HCT116 (cell line): ENCODE measurements around the gene CAMSAP1. TPM values are rescaled to one million over a fixed set of nuclear protein-coding genes. Genes with fewer than 3 reads are reported as not detected.

Experiments used
- ATAC-seq: fragments of 200-7000 bp; cut with Tn5 transposase; 2 replicates; pipeline ENCODE4 v1.9.1; 2020; ENCODE audit warnings: mild to moderate bottlenecking, moderate library complexity
- BruUV-seq: library from RNA; stranded (reverse); fragments of 400-500 nt; replicated peaks from 2 replicates; lab custom pipeline; 2021; lab: Mats Ljungman, UMichigan
- CTCF ChIA-PET: fragments of 300-600 bp; sonication (Branson Sonifier 250); formaldehyde crosslinking; loops from one replicate; lab custom pipeline; 2021; ENCODE audit warnings: antibody characterized with exemption; lab: Charles Lee
- POLR2A ChIA-PET: fragments of 300-600, 350-600 bp; sonication (Branson Sonifier 250); formaldehyde crosslinking; loops from one replicate; lab custom pipeline; 2021; ENCODE audit warnings: antibody characterized with exemption; lab: Charles Lee
- RAD21 ChIA-PET, 2 experiments: fragments of 300-600 bp; sonication (Branson Sonifier 250); formaldehyde crosslinking; loops; one replicate each; lab custom pipeline; 2023; ENCODE audit warnings: low total read pairs in 2 of 2; ENCODE audit not compliant: uncharacterized antibody in 2 of 2, unreplicated experiment in 2 of 2, low non-redundant PET in 1 of 2; lab: Charles Lee
- DNase-seq: peaks from one replicate; pipeline ENCODE4 v3.0.0-alpha.2; 2010; ENCODE audit warnings: low read depth, low spot score
- H2AFZ ChIP-seq: fragments of 200-600 bp; shearing (Covaris generic), sonication (generic); 2 replicates; pipeline ENCODE4 v1.6.1; 2017; ENCODE audit warnings: low read depth, mixed run types, mixed read lengths, antibody characterized with exemption, low read length; ENCODE audit not compliant: poor library complexity, severe bottlenecking
- H3K27ac ChIP-seq: 2 replicates; pipeline ENCODE4 v1.5.1; 2012; ENCODE audit warnings: low read depth, low read length
- H3K27me3 ChIP-seq: fragments of 200-600 bp; sonication (generic); 2 replicates; pipeline ENCODE4 v1.6.1; 2016; ENCODE audit warnings: mixed run types, low read length, mixed read lengths; ENCODE audit not compliant: insufficient read depth
- H3K36me3 ChIP-seq, 2 experiments: fragments of 200-500 bp in 1 of 2; fragments of 200-600 bp in 1 of 2; sonication (Bioruptor generic) in 1 of 2; sonication (generic) in 1 of 2; 2 replicates each; pipeline versions ENCODE4 v1.5.1 to v1.6.1; 2014 to 2016; ENCODE audit warnings: low read length in 2 of 2, inconsistent platforms in 1 of 2, mixed read lengths in 1 of 2, mixed run types in 1 of 2; ENCODE audit not compliant: insufficient read depth in 2 of 2, control insufficient read depth in 1 of 2
- H3K4me1 ChIP-seq, 2 experiments: fragments of 200-600 bp in 1 of 2; sonication (generic) in 1 of 2; 2 replicates each; pipeline versions ENCODE4 v1.5.1 to v1.6.1; 2012 to 2017; ENCODE audit warnings: low read length in 2 of 2, inconsistent platforms in 1 of 2, mild to moderate bottlenecking in 1 of 2, mixed read lengths in 1 of 2, mixed run types in 1 of 2, moderate library complexity in 1 of 2; ENCODE audit not compliant: insufficient read depth in 2 of 2, control insufficient read depth in 1 of 2
- H3K4me2 ChIP-seq: fragments of 200-600 bp; sonication (generic); 2 replicates; pipeline ENCODE4 v1.6.1; 2017; ENCODE audit warnings: mixed run types, low read length, mixed read lengths
- H3K4me3 ChIP-seq, 2 experiments: fragments of 200-600 bp in 1 of 2; sonication (generic) in 1 of 2; replicated peaks in 1 of 2; 2 replicates each; pipeline ENCODE4 v1.5.1; 2011 to 2016; ENCODE audit warnings: low read length in 2 of 2, control low read depth in 1 of 2, low read depth in 1 of 2, mild to moderate bottlenecking in 1 of 2, mixed read lengths in 1 of 2, mixed run types in 1 of 2
- H3K79me2 ChIP-seq: fragments of 200-600 bp; sonication (generic); 2 replicates; pipeline ENCODE4 v1.6.1; 2017; ENCODE audit warnings: mild to moderate bottlenecking, mixed run types, low read length, moderate library complexity, mixed read lengths; ENCODE audit not compliant: insufficient read depth
- H3K9ac ChIP-seq: fragments of 200-600 bp; sonication (generic); 2 replicates; pipeline ENCODE4 v1.6.1; 2016; ENCODE audit warnings: low read length, mixed read lengths
- H3K9me2 ChIP-seq: fragments of 200-600 bp; sonication (generic), shearing (Covaris generic); 2 replicates; pipeline ENCODE4 v1.6.1; 2017; ENCODE audit warnings: mixed run types, mild to moderate bottlenecking, moderate library complexity; ENCODE audit not compliant: insufficient read depth
- H3K9me3 ChIP-seq, 2 experiments: fragments of 200-500 bp in 1 of 2; fragments of 200-600 bp in 1 of 2; sonication (Bioruptor generic) in 1 of 2; sonication (generic) in 1 of 2; 2 replicates each; pipeline ENCODE4 v1.6.1; 2014 to 2017; ENCODE audit warnings: low read length in 2 of 2, mixed read lengths in 2 of 2, inconsistent platforms in 1 of 2, low read depth in 1 of 2, mild to moderate bottlenecking in 1 of 2, mixed run types in 1 of 2, moderate library complexity in 1 of 2; ENCODE audit not compliant: control insufficient read depth in 1 of 2, insufficient read depth in 1 of 2
- H4K20me1 ChIP-seq: fragments of 200-600 bp; sonication (generic), shearing (Covaris generic); 2 replicates; pipeline ENCODE4 v1.6.1; 2017; ENCODE audit warnings: mixed run types, mild to moderate bottlenecking, moderate library complexity; ENCODE audit not compliant: insufficient read depth
- CBX3 ChIP-seq: IDR thresholded peaks from 2 replicates; pipeline ENCODE4 v1.6.1; 2012; ENCODE audit warnings: low read depth
- CEBPB ChIP-seq: IDR thresholded peaks from 2 replicates; pipeline ENCODE4 v1.6.1; 2012; ENCODE audit warnings: low read depth
- CTCF ChIP-seq, 3 experiments: fragments of 200-600 bp in 1 of 3; sonication (generic) in 1 of 3; IDR thresholded peaks in 2 of 3; conservative IDR thresholded peaks in 1 of 3; 2 replicates each; pipeline ENCODE4 v1.5.1; 2012 to 2017; ENCODE audit warnings: low read depth in 2 of 3, low read length in 2 of 3, antibody characterized with exemption in 1 of 3, borderline replicate concordance in 1 of 3, control low read depth in 1 of 3, mild to moderate bottlenecking in 1 of 3, mixed read lengths in 1 of 3, mixed run types in 1 of 3, moderate library complexity in 1 of 3; ENCODE audit not compliant: insufficient read depth in 1 of 3
- EGR1 ChIP-seq: IDR thresholded peaks from 2 replicates; pipeline ENCODE4 v1.6.1; 2012; ENCODE audit warnings: low read depth
- ELF1 ChIP-seq: IDR thresholded peaks from 2 replicates; pipeline ENCODE4 v1.6.1; 2012; ENCODE audit warnings: low read depth, borderline replicate concordance
- EZH2 ChIP-seq: fragments of 200-600 bp; sonication (generic); IDR thresholded peaks from 2 replicates; pipeline ENCODE4 v1.6.1; 2017; ENCODE audit warnings: antibody characterized with exemption, mixed run types
- JUND ChIP-seq: IDR thresholded peaks from 2 replicates; pipeline ENCODE4 v1.6.1; 2012
- POLR2AphosphoS5 ChIP-seq: IDR thresholded peaks from 2 replicates; pipeline ENCODE4 v1.6.1; 2011; ENCODE audit warnings: mild to moderate bottlenecking, low read depth, low read length, moderate library complexity
- RAD21 ChIP-seq: IDR thresholded peaks from 2 replicates; pipeline ENCODE4 v1.6.1; 2012; ENCODE audit warnings: low read depth, mild to moderate bottlenecking
- REST ChIP-seq: IDR thresholded peaks from 2 replicates; pipeline ENCODE4 v1.6.1; 2012; ENCODE audit warnings: low read depth
- SIN3A ChIP-seq: IDR thresholded peaks from 2 replicates; pipeline ENCODE4 v1.6.1; 2012; ENCODE audit warnings: low read depth
- TCF7L2 ChIP-seq: IDR thresholded peaks from 2 replicates; pipeline ENCODE4 v1.7.0; 2011; ENCODE audit warnings: borderline replicate concordance, inconsistent platforms; ENCODE audit not compliant: insufficient read depth, insufficient read length; ENCODE audit errors: extremely low read depth
- YY1 ChIP-seq: IDR thresholded peaks from 2 replicates; pipeline ENCODE4 v1.6.1; 2011; ENCODE audit warnings: low read length, low read depth, moderate library complexity, mild to moderate bottlenecking; ENCODE audit not compliant: insufficient replicate concordance; ENCODE audit errors: extremely low read depth
- ZFX ChIP-seq: fragments of 450-650 bp; IDR thresholded peaks from 2 replicates; pipeline ENCODE4 v1.6.1; 2017
- ZNF274 ChIP-seq: fragments of 200-500 bp; sonication (Bioruptor generic); IDR thresholded peaks from 2 replicates; pipeline ENCODE4 v1.6.1; 2014; ENCODE audit warnings: mild to moderate bottlenecking, low read depth, low read length, inconsistent platforms
- intact Hi-C: fragments of 100-400 bp; cut with micrococcal nuclease; formaldehyde crosslinking; loops from 2 replicates; pipeline ENCODE4 v1.10.0; 2022
- total RNA-seq: library from RNA; stranded (reverse); gene quantifications from one replicate; pipeline ENCODE4 v1.2.1, GENCODE V29; 2021; ENCODE audit not compliant: unreplicated experiment
- TF ChIP-seq, protein P1 (sequence below): IDR thresholded peaks from 2 replicates; pipeline ENCODE4 v1.6.1; 2012
- TF ChIP-seq, protein P2 (sequence below): IDR thresholded peaks from 2 replicates; pipeline ENCODE4 v1.6.1; 2012

Gene CAMSAP1
- total RNA-seq, 1 experiment from 2014 or later: 33.1 TPM

DNA sequence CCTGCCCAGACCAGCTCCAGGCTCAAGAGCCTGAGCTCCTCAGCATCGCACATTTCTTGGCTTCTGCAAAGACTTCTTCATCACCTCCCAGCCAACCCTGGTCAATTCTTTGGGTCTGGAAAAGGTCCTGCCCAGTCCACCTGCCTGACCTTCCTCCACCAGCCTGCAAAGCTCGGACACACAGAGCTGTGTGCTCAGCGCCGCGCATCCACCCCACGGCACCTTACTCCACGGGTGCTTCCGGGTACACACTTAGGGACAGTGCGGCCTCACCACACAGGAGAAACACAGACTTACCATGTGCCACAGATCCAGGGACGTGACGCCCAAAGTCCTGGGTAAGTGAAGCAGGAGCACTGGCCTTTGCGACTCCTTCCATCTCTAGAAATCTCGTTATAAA lies 108.1 kb downstream of the CAMSAP1 start:
- no peak for ATAC-seq
- intact Hi-C loops: no loop called here
- Histone ChIP-seq H3K9me2 (no peaks in the 10 kb centered on the region), H3K27ac (no peak overlapping the region), H3K36me3 (no peaks in the 10 kb centered on the region), H3K4me2 (no peak overlapping the region), H4K20me1 (no peaks in the 10 kb centered on the region), H3K4me3 (no peak overlapping the region), H2AFZ (no peak overlapping the region), H3K79me2 (no peaks in the 10 kb centered on the region), H3K27me3 (no peaks in the 10 kb centered on the region), H3K9ac (no peak overlapping the region), H3K4me1 (peaks cover 0 to 8% of the 10 kb centered on the region in 2 experiments; a peak in 1 of 4 replicates), H3K9me3 (no peaks in the 10 kb centered on the region)
- RAD21 ChIA-PET: no interaction called here
- CTCF ChIA-PET: no interaction called here
- BruUV-seq: no TSS peak
- POLR2A ChIA-PET: no interaction called here
- DNase-seq: no peak
- no peak for TF ChIP-seq JUND
- no peak for TF ChIP-seq ZFX
- TF ChIP-seq CTCF (IDR thresholded peaks at IDR 0.05 in 2 of 3, conservative IDR thresholded peaks at IDR 0.05 in 1 of 3; ENCODE audit: borderline replicate concordance in 1 of 3, insufficient read depth in 1 of 3, low read depth in 2 of 3, low read length in 2 of 3): no peak
- TF ChIP-seq, protein P1, sequence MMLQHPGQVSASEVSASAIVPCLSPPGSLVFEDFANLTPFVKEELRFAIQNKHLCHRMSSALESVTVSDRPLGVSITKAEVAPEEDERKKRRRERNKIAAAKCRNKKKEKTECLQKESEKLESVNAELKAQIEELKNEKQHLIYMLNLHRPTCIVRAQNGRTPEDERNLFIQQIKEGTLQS: no peak
- TF ChIP-seq ELF1: no peak
- no peak for TF ChIP-seq ZNF274
- no peak for TF ChIP-seq CEBPB
- no peak for TF ChIP-seq REST
- TF ChIP-seq CBX3: no peak
- no peak for TF ChIP-seq EZH2
- TF ChIP-seq POLR2AphosphoS5: no peak
- no peak for TF ChIP-seq SIN3A
- TF ChIP-seq, protein P2, sequence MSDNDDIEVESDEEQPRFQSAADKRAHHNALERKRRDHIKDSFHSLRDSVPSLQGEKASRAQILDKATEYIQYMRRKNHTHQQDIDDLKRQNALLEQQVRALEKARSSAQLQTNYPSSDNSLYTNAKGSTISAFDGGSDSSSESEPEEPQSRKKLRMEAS: no peak
- no peak for TF ChIP-seq RAD21
- TF ChIP-seq YY1: no peak
- no peak for TF ChIP-seq TCF7L2
- no peak for TF ChIP-seq EGR1
